Fibroblast of the conjunctiva (primary cell): ENCODE measurements around the gene ANKFY1.
"Not testable (repeated sequence)": the region's sequence is repeated elsewhere in the genome, so short reads cannot be mapped to it uniquely, and the experiment has no call there.

ENCODE experiments used
- DNase-seq: peaks from one replicate; pipeline ENCODE4 v3.0.0-alpha.2; 2010; ENCODE audit warnings: low read depth

ANKFY1 gene

DNA sequence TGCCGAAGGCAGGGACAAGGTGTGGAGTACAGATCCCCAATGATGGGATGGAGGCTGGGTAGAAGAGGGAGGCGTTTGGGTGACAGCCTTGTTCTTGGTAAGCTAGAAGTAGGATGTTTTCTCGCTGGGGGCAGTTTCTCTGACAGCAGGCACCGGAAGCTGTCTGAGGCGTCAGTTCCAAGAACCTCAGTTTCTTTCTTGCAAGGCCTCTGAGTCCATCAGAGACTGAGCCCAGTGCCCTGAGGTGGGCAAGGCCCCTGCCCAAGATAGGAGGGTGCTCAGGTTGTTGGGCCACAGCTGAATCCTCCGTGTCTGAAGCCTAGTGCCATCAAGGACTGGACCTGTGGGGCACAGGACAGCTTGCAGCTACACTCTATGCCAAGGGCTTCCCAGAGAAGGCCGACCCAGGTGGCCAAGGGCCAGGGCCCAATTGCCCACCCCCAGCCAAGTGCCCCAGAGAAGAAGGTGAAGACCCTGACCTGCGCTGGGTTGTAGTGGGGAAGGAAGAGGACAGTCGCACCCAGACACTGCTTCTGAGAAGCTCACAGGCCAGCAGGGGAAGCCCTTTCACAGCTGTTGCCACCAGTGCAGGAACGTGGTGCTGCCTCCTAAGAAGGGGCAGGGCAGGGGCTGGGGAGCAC, 107.7 kb downstream of the ANKFY1 start:
- no peak for DNase-seq

DNA sequence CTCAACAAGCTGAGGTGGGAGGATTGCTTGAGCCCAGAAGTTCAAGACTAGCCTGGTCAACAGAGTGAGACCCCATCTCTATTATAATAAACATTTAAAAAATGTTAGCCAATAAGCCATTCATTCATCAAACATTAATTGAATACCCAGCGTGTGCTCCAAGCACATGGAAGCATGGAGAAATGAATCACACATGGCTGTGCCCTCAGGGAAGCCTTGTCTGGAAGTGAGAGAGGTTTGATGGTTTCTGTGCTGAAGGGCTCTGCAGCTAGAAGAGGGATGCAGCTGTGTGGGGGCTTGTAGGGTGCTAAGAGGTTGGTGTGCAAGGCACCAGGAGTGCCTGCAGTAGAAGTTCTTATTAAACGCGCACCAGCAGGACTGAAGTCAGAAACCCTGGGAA, 109.6 kb downstream of the ANKFY1 start:
- DNase-seq, result no peak

DNA sequence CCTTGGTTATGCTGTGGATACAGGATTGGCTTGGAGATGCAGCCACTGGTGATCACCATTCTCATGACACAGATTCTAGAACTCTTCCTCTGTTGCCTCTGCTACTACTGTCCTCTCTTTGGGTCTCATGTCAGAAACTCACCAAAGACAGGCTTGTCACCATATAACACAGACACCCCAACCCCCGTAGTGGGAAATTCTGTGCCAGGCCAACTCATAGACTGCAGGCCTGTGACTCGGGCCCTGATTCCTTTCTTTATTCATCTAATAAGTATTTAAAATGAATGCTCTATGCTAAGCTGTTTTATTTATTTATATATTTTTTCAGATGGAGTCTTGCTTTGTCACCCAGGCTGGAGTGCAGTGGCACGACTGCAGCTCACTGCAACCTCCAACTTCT, 111.3 kb downstream of the ANKFY1 start:
- no peak for DNase-seq

DNA sequence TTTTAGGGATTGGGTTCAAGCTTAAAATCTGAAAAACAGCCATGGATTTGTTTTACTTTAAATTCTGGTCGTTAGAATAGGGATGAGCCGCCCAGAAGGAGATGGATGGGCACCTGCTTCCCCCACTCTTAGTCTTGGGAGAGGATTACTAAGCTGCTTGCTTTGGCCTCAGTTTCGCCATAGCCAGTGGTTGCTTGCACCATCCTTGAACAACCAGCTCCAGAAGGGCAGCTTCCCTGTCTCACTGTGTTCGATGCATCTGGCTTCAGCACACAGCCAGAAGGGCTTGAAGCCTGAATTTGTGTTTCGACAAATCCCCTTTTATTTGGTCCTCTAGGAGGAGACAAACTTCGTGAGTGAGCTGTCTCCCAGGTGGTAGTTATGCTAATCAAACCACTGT, 113.7 kb downstream of the ANKFY1 start:
- no peak for DNase-seq

DNA sequence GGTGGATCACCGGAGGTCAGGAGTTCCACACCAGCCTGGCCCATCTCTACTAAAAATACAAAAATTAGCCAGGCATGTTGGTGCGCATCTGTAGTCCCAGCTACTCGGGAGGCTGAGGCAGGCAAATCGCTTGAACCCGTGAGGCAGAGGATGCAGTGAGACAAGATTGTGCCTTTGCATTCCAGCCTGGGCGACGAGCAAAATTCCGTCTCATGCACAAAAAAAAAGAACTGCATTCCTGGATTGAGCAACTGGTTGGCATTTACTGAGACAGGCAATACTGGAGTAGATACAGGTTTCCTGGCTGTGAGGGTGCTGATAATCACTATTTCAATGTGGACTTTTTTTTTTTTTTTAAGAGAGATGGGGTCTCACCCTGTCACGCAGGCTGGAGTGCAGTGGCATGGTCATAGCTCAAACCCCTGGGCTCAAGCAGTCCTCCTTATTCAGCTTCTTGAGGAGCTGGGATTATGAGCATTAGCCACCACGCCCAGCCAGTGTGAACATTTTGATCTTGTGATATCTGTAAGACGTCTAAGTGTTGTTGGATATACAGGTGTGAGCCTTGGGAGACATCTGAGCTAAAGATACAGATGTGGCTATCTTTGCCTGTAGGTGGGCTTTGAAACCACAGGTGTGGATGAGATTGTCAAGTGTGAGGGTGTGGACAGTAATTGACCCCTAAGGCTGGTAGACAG, 115.0 kb downstream of the ANKFY1 start:
- DNase-seq, result no peak

DNA sequence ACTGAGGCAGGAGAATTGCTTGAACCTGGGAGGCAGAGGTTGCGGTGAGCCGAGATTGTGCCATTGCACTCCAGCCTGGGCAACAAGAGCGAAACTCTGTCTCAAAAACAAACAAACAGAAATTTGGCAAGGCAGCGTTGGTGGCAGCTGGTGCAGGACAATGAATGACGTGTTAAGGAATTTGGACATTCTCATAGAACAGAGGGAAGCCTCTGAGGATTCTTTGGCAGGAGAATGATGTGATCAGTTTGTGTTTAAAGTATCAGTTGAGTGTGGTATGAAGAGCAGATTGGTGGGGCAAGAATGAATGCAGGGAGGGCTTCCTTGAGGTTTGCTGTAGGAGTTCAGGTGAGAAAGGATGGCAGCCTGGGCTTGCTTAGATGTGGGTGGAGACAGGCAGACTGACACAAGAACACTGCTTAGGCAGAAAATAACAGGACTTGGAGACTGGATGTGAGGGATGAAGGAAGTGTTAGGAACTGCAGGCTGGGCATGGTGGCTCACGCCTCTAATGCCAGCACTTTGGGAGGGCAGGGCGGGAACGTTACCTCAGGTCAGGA, 115.9 kb downstream of the ANKFY1 start:
- DNase-seq, result no peak

DNA sequence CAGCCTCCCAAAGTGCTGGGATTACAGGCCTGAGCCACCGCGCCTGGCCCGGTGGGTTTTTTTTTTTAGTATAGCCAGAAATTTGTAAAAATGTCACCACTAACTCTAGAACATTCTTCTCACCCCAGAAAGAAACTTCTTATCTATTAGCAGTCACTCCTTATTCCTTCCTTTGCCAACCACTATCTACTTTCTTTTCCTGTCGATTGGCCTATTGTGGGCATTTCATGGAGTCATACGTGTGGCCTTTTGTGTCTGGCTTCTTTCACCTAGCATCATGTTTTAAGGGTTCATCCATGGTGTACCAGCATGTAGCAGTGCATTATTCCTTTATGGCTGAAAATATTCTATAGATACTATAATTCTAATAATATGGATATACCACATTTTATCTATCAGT, 117.1 kb downstream of the ANKFY1 start:
- DNase-seq, result no peak

DNA sequence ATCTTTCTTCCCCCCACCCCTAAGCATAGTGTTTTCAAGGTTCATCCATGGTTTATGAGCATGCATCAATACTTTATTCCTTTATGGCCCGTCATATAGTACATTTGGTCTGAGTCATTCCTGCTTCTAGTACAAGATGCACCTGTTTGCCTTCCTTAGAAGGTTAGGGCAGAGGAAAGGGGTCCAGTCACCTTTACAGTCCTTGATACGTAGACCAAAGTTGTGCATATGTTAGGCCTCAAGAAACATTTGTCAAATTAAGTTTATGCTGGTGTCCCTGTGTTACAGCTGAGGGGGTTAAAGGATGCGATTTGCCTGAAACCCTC, 119.4 kb downstream of the ANKFY1 start:
- no peak for DNase-seq

DNA sequence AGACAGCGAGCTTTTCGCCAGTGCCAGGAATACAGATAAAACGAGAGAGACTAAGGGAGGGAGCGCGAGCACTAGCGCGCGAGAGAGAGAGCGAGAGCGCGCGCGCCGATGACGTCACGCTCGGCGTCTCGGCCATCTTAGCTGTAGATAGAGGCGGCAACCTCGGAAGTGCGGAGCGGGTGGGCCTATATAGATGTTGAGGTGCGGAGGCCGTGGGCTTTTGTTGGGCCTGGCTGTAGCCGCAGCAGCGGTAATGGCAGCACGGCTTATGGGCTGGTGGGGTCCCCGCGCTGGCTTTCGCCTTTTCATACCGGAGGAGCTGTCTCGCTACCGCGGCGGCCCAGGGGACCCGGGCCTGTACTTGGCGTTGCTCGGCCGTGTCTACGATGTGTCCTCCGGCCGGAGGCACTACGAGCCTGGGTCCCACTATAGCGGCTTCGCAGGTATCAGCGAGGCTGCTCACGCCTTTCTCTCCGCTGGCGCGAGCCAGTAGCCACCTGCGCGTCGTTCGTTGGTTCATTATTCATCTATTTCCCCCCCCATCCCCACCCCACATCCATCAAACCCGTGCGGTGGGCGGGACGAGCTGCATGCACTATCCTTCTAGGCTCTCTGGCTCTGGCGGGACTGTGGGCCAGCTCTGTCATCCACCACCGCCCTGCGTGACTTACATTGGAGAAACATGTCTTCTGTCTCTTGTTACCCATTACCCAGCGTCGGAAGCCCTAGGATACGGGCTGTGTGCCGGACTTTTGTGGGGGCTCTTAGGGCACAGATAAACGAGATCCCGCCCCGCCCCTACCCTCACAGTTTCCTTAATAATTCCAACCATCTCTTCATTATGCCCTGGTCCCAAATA, 120.0 kb downstream of the ANKFY1 start:
- DNase-seq, result peak; percentile 87

DNA sequence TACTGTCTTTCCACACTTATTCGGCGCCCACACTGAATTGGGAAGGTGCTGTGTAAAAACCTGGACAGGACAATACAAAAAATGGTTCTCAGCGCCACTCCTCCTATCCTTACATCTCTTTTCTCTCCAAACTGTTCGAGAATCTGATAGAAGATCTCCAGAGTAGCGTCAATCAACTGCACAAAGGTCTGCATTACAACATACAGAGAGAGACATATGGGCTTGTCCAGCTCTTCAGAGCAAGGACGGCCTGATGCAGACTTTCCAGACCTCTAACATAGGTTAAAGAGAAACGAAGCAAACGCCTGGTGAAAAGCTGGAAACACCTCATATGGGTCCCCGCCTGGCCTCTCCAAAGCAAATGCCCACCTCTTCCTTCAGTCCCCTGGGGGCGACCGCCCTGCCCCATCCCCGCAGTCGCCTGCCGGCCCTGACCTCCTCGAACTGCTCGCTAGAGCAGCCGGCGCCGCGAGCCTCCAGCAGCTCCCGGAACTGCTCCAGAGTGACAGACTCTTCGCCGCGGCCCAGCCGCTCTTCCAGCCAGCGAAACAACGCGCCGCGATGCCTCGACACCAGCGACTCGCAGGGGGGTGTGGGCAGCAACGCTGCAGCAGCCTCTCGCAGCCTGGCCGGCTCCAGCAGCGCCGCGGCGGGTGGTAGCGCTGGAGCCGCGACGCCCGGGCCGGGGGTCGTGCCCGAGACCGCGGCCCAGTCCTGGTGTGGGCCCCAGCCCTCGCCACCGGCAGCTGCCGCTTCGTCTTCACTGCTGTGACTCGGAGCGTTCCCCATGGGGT, 121.5 kb downstream of the ANKFY1 start:
- DNase-seq, result no peak

DNA sequence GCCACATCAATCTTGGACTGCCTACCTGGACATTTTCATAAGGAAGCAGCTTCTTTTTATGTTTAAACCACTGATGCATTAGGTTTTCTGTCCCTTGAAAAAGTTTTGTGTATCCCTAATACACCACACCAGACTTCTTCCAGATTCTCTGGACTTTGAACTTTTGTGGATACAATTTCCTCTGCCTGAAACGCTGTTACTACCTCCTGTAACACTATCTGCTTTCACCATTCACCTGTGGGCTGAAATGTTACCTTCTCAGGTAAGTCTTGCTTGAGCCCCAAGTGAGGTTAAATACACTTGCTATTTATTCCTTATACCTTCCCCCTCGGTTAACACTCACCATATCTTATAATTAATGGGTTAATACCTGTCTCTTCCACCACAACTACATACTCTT, 123.7 kb downstream of the ANKFY1 start:
- DNase-seq, result no peak

DNA sequence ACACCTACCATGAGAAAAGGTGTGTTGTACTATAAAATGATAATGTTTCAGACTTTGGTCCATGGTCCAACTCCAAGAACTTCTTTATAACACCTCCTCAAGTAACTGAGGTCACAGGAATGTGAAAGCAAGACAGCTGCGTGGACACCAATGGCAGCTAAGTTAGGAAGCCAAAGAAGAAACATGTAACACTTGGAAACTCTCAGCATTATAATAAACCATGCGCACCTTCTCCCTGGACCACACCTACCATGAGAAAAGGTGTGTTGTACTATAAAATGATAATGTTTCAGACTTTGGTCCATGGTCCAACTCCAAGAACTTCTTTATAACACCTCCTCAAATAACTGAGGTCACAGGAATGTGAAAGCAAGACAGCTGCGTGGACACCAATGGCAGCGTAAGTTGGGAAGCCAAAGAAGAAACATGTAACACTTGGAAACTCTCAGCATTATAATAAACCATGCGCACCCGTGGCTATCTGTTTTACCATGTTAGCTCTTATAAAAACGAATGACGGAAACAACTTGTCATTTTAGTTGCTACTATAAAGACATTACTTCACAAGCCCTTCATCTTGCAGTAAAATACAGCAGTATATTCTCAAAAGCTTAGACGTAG, 124.8 kb downstream of the ANKFY1 start:
- DNase-seq, result not testable (repeated sequence)

DNA sequence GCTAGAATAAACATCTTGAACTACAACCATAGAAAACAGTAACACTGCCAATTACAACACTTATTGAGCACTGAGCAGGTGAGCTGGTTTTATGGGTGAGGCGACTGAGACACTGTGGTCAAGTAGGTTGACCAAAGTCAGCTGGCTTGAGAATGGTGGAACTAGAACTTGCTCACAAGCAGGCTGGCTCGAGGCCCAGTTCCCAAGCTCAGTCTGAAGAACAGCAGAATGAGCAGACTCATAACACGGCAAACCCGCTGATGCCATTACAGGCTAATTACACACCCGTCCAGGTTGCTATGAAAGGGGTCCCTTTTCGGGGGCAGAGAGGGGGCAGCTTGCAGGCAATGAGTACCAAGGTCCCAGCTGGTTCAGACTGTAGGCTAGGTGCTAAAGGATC, 127.4 kb downstream of the ANKFY1 start:
- DNase-seq, result no peak

DNA sequence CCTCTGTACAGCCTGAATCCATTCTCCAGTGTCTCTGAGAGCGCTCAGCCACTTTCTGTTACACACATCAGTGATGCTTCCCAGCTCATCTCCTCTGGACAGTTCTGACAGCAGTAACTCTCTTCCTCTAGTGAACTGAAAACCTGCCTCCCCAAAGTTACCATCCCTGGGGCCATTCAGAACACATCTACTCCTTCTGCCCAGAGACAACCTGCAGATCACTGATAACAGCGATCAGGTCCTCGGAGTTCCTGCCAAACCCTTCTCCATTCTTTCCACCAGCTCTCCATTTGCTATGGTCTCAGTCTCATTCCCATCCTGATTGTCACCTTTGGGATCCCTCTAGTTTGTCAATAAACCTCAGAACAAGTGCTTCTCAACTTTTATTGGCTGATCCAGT, 128.3 kb downstream of the ANKFY1 start:
- DNase-seq, result no peak

DNA sequence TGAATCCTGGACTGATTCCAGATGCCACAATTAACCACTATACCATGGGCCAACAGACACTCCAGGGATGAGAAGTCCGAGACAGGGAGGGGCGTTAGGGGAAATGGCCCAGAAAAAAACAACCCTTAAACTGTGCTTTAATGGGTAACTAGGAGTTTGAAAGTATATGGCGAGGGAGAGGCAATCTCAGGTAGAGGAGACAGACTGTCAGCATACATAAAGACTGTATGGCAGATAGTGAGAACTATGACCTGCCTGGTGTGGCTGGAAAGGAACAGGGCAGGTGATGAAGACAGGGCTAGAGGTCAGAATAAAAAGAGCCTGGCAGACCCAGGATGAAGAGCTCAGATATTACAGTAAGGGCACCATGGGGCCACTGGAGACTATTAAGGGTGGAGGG, 129.1 kb downstream of the ANKFY1 start:
- no peak for DNase-seq

DNA sequence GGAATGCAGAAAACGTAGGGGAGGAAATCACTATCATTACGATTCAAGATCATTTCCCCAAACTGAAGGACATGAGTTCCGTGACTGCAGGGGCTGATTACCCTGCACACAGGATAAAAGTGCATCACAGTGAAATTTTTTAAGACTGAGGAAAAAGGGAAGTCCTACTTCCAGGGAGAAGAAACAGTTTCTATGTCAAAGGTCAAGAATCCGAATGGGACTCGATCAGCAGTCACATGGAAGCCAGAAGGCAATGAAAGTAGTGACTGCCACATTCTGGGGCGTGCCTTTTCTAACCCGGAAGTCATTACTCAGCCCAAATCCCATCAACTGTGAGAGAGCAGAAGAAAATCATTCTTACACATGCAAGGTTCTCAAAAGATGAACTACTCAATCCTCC, 133.1 kb downstream of the ANKFY1 start:
- DNase-seq, result no peak

DNA sequence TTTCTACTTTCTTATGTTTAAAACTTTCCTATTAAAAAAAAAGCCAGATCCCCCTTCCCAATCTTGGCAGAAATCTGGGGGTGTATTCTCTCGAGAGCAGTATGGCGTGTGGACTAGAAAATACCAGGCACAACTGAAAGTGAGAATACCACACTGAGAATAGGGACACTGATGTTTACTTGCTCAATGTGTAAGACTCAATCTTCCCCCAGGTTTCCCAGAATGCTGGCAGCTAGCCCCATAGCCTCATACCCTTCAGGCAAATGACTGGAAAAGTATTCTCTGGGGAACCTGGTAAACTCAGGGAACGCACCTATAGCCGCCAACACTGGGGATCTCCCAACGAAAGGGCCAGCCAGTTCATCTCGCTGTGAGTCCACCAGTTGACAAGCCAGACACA, 136.2 kb downstream of the ANKFY1 start:
- no peak for DNase-seq

DNA sequence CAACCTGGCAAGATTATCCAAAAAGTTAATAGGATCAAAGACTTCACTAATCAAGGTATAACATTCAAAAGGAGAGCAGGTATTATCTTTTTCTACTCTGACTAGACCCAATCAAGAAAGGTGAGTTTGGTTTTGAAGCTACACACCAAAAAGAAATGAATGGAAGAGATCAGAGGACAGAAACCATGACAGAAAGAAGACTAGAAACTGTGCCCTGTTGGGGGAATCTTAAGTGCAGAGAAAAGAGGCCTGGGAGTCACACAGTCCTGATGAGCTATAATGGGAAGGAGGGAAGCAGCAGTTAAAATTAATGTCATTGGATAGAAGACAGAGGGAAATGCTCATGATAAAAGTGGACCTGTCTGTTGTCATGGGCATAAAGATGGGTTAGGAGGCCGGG, 138.2 kb downstream of the ANKFY1 start:
- no peak for DNase-seq

DNA sequence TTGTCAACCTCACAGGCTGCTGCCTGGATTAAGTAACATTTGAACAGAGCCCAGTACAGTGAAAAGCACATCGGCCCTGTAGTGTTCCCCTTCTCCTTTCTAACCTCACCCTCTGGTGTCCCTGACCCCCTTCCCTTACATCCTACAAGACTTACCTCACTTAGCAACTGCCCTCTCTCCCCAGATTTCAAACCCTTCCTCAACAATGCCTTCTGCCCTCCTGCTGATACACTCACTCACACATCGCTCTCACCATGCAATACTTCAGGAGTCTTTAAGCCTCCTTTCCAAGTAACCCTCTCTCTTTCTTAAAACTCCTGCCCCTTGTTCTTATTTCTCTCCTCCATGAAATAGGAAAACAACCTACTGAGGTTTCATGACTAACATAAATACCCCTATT, 138.8 kb downstream of the ANKFY1 start:
- DNase-seq, result no peak

DNA sequence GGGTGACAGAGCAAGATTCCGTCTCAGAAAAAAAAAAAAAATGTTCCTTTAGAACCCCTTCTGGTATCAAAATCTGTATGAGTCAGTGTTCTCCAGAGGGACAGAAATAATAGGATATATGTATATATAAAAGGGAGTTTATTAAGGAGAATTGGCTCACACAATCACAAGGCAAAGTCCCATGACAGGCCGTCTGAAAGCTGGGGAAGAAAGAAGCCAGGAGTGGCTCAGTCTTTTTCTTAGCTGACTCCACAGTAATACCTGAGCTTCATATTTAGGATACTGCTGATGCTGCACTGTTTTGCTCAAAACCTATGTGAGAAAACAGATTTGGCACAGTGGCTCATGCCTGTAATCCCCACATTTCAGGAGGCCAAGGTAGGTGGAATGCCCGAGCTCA, 143.4 kb downstream of the ANKFY1 start:
- DNase-seq, result no peak

DNA sequence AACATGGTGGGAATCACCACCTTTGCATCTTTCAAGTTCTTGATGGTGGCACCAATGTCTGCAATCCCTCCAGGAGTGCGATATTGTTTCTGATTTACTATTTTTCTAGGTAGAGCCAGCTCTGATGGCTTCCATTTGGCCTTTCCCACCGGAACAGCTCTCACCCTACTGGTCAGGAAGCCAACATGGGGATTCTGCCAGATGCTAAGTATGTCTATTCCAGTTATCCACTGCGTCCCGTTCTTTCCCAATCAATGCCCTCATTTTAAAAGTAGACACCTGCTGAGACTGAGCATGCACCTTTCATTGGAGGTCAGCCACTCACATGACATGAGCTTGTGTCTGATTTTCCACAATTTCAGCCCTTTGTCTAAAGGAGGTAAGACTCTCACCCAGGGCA, 144.5 kb downstream of the ANKFY1 start:
- DNase-seq, result no peak
